Amygdala (tissue), 56 donors: Measurements from ENCODE around the gene MST1R.
"Not testable (repeated sequence)": the region's sequence is repeated elsewhere in the genome, so short reads cannot be mapped to it uniquely, and the experiment has no call there.

Experiments used
- DNase-seq, 56 donors: peaks; one replicate each; lab custom pipeline; 2025; lab: John Stamatoyannopoulos, UW

The MST1R gene

GRCh38 chr3:49912881-49913281, 9.2 kb upstream of the MST1R start:
- peak in 12 of 56 donors; percentile 6 to 61 (median 34) for DNase-seq

GRCh38 chr3:49911611-49912010, 7.9 kb upstream of the MST1R start:
- no peak for DNase-seq

- DNase-seq = no peak
Observed at GRCh38 chr3:49911124-49911420, 7.4 kb upstream of the MST1R start.

GRCh38 chr3:49910409-49911123, 6.9 kb upstream of the MST1R start:
- no peak for DNase-seq

- DNase-seq = no peak
Observed at GRCh38 chr3:49908373-49909199, 4.9 kb upstream of the MST1R start.

GRCh38 chr3:49906073-49906743, 2.5 kb upstream of the MST1R start:
- peak in 31 of 56 donors; percentile 5 to 53 (median 30) for DNase-seq

- DNase-seq = not testable (repeated sequence)
Observed at GRCh38 chr3:49904448-49904847, 775 bp upstream of the MST1R start.

GRCh38 chr3:49902511-49903345, 945 bp downstream of the MST1R start:
- no peak for DNase-seq

GRCh38 chr3:49901366-49902339, 2.0 kb downstream of the MST1R start:
- peak in 3 of 56 donors; percentile 13 to 62 (median 20) for DNase-seq

GRCh38 chr3:49900491-49901153, 3.1 kb downstream of the MST1R start:
- DNase-seq = peak in 1 of 56 donors; percentile 19

GRCh38 chr3:49899815-49900214, 3.9 kb downstream of the MST1R start:
- DNase-seq = peak in 2 of 56 donors; percentile 2 to 33

GRCh38 chr3:49898991-49899390, 4.7 kb downstream of the MST1R start:
- DNase-seq = no peak

- no peak for DNase-seq
Observed at GRCh38 chr3:49896345-49896744, 7.3 kb downstream of the MST1R start.

- DNase-seq = no peak
Observed at GRCh38 chr3:49895791-49896190, 7.9 kb downstream of the MST1R start.

GRCh38 chr3:49889296-49889695, 14.4 kb downstream of the MST1R start:
- no peak for DNase-seq

- no peak for DNase-seq
Observed at GRCh38 chr3:49886922-49887265, 16.8 kb downstream of the MST1R start.

GRCh38 chr3:49883998-49884397, 19.7 kb downstream of the MST1R start:
- no peak for DNase-seq

GRCh38 chr3:49882166-49882565, 21.5 kb downstream of the MST1R start:
- no peak for DNase-seq
